Natural killer cell (primary cell): ENCODE measurements around the gene SLC19A1. TPM values are rescaled to one million over a fixed set of nuclear protein-coding genes. Genes with fewer than 3 reads are reported as not detected.
"Not testable (repeated sequence)": the region's sequence is repeated elsewhere in the genome, so short reads cannot be mapped to it uniquely, and the experiment has no call there.

ENCODE experiments used
- ATAC-seq, 3 donors: fragments of 150-1000 bp in 2 of 3; fragments of 200-7000 bp in 1 of 3; cut with Tn5 transposase; 1 replicate in 1 of 3; 2 replicates in 2 of 3; pipeline ENCODE4 v1.10.0; 2021; ENCODE audit warnings: mild to moderate bottlenecking in 2 of 3, moderate library complexity in 2 of 3
- DNase-seq, 2 donors: peaks; one replicate each; pipeline versions ENCODE4 v3.0.0 to v3.0.0-alpha.2; 2013 to 2021; ENCODE audit warnings: mixed read lengths in 1 of 2
- H3K27ac ChIP-seq: one replicate; pipeline ENCODE4 v1.5.1; 2013; ENCODE audit warnings: mild to moderate bottlenecking, low read length
- H3K27me3 ChIP-seq: one replicate; pipeline ENCODE4 v1.6.1; 2013; ENCODE audit warnings: low read length; ENCODE audit not compliant: control insufficient read depth, insufficient read depth
- H3K36me3 ChIP-seq: one replicate; pipeline ENCODE4 v1.6.1; 2013; ENCODE audit warnings: low read length; ENCODE audit not compliant: control insufficient read depth, insufficient read depth
- H3K4me1 ChIP-seq: one replicate; pipeline ENCODE4 v1.6.1; 2013; ENCODE audit warnings: low read length; ENCODE audit not compliant: control insufficient read depth, insufficient read depth
- H3K4me3 ChIP-seq: one replicate; pipeline ENCODE4 v1.5.1; 2013; ENCODE audit warnings: low read length
- H3K9me3 ChIP-seq: one replicate; pipeline ENCODE4 v1.6.1; 2013; ENCODE audit warnings: low read length; ENCODE audit not compliant: control insufficient read depth, insufficient read depth
- H3K27ac Mint-ChIP-seq, 2 donors: one replicate each; pipeline ENCODE4 v1.8.0; 2022; ENCODE audit warnings: mild to moderate bottlenecking in 2 of 2, mixed read lengths in 2 of 2, moderate library complexity in 1 of 2
- H3K27me3 Mint-ChIP-seq, 2 donors: one replicate each; pipeline ENCODE4 v1.8.0; 2022; ENCODE audit warnings: low read depth in 2 of 2, mixed read lengths in 2 of 2
- H3K36me3 Mint-ChIP-seq: one replicate; pipeline ENCODE4 v1.8.0; 2022; ENCODE audit warnings: mixed read lengths
- H3K4me1 Mint-ChIP-seq, 2 donors: one replicate each; pipeline ENCODE4 v1.8.0; 2022; ENCODE audit warnings: mixed read lengths in 2 of 2
- H3K4me3 Mint-ChIP-seq: one replicate; pipeline ENCODE4 v1.8.0; 2022; ENCODE audit warnings: mild to moderate bottlenecking, moderate library complexity, mixed read lengths
- H3K9me3 Mint-ChIP-seq, 2 donors: one replicate each; pipeline ENCODE4 v1.8.0; 2022; ENCODE audit warnings: mixed read lengths in 2 of 2
- CTCF ChIP-seq: fragments of 200-600 bp; IDR thresholded peaks from one replicate; pipeline ENCODE4 v1.8.0; 2022; ENCODE audit warnings: antibody characterized with exemption
- WGBS: methylation state at CpG from one replicate; pipeline ENCODE4 v1.1.7; 2013; ENCODE audit warnings: missing lambda C conversion rate; ENCODE audit not compliant: insufficient coverage; 5-methylcytosine and 5-hydroxymethylcytosine counted together
- intact Hi-C: fragments of 100-400 bp; cut with micrococcal nuclease; formaldehyde crosslinking; loops from one replicate; pipeline ENCODE4 v1.14.2; 2022
- total RNA-seq, 4 donors: library from RNA; stranded (reverse); fragments of 120-200 nt in 1 of 4; gene quantifications; one replicate each; pipeline versions ENCODE4 v1.2.3 to v1.2.4, GENCODE V29; 2013 to 2022

Gene SLC19A1
- total RNA-seq, 3 donors from 2014 or later (not counting 1 experiment from before 2014, with no cell fraction given) = 2.5 to 9.0 (median 4.9) TPM

- no peaks in the 10 kb centered on the region for H3K27me3 Mint-ChIP-seq
- Histone ChIP-seq H3K9me3 (no peaks in the 10 kb centered on the region), H3K27me3 (no peaks in the 10 kb centered on the region), H3K27ac (no peak overlapping the region), H3K36me3 (no peaks in the 10 kb centered on the region), H3K4me1 (no peaks in the 10 kb centered on the region), H3K4me3 (no peak overlapping the region)
- WGBS = 87% methylated on average over 41 of the region's 41 CpGs
- TF ChIP-seq CTCF = no peak
- H3K4me1 Mint-ChIP-seq = peaks cover 0 to 4% of the 10 kb centered on the region in 2 donors
- H3K4me3 Mint-ChIP-seq = no peak overlapping the region
- no peak for DNase-seq
- no peaks in the 10 kb centered on the region for H3K36me3 Mint-ChIP-seq
- no peak for ATAC-seq
- no peak overlapping the region for H3K27ac Mint-ChIP-seq
- H3K9me3 Mint-ChIP-seq = no peaks in the 10 kb centered on the region
- intact Hi-C loops = no loop called here
Observed at GRCh38 chr21:45504516-45505415, 37.5 kb downstream of the SLC19A1 start.

GRCh38 chr21:45504021-45504515 lies 38.2 kb downstream of the SLC19A1 start:
- no peaks in the 10 kb centered on the region for H3K9me3 ChIP-seq
- H3K9me3 Mint-ChIP-seq = peaks cover 0 to 3% of the 10 kb centered on the region in 2 donors
- H3K36me3 ChIP-seq = no peaks in the 10 kb centered on the region
- no peak overlapping the region for H3K4me3 ChIP-seq
- DNase-seq = no peak
- H3K4me1 Mint-ChIP-seq = peaks cover 0 to 8% of the 10 kb centered on the region in 2 donors
- H3K36me3 Mint-ChIP-seq = no peaks in the 10 kb centered on the region
- no peak for ATAC-seq
- H3K27ac ChIP-seq = no peak overlapping the region
- H3K4me3 Mint-ChIP-seq = no peak overlapping the region
- 87% methylated on average over 22 of the region's 22 CpGs for WGBS
- intact Hi-C loops = no loop called here
- no peak overlapping the region for H3K27ac Mint-ChIP-seq
- H3K27me3 Mint-ChIP-seq = no peaks in the 10 kb centered on the region
- no peaks in the 10 kb centered on the region for H3K27me3 ChIP-seq
- TF ChIP-seq CTCF = no peak
- no peaks in the 10 kb centered on the region for H3K4me1 ChIP-seq

GRCh38 chr21:45503226-45503625 lies 39.0 kb downstream of the SLC19A1 start:
- H3K4me3 ChIP-seq, H3K36me3 ChIP-seq, ATAC-seq, H3K4me1 ChIP-seq, DNase-seq, H3K36me3 Mint-ChIP-seq, intact Hi-C loops, H3K9me3 ChIP-seq, H3K4me3 Mint-ChIP-seq, H3K4me1 Mint-ChIP-seq, H3K27ac Mint-ChIP-seq, H3K27ac ChIP-seq, H3K27me3 ChIP-seq, H3K9me3 Mint-ChIP-seq, H3K27me3 Mint-ChIP-seq: not testable (repeated sequence)
- no CpG with 5 or more reads among the region's 4 CpGs for WGBS

GRCh38 chr21:45502600-45502999 lies 39.6 kb downstream of the SLC19A1 start:
- Mint-ChIP-seq H3K27ac (no peak overlapping the region), H3K4me1 (peaks cover 0 to 8% of the 10 kb centered on the region in 2 donors), H3K27me3 (no peaks in the 10 kb centered on the region), H3K4me3 (no peak overlapping the region), H3K9me3 (peaks cover 0 to 3% of the 10 kb centered on the region in 2 donors), H3K36me3 (no peaks in the 10 kb centered on the region)
- 88% methylated on average over 10 of the region's 10 CpGs for WGBS
- no peaks in the 10 kb centered on the region for H3K4me1 ChIP-seq
- intact Hi-C loops = no loop called here
- H3K27me3 ChIP-seq = no peaks in the 10 kb centered on the region
- no peaks in the 10 kb centered on the region for H3K9me3 ChIP-seq
- H3K27ac ChIP-seq = no peak overlapping the region
- no peak for TF ChIP-seq CTCF
- DNase-seq = no peak
- no peak overlapping the region for H3K4me3 ChIP-seq
- no peaks in the 10 kb centered on the region for H3K36me3 ChIP-seq
- ATAC-seq = no peak
